ENCODE measurements around the gene GARIN5A. TPM values are rescaled to one million over a fixed set of nuclear protein-coding genes. Genes with fewer than 3 reads are reported as not detected.

The GARIN5A gene
- total and polyA plus RNA-seq, 9 of the 15 experiments (the other 6 are each of a cell fraction or from before 2014, with no cell fraction given) = 0.10 to 0.82 (median 0.23) TPM; not detected in 2

DNA sequence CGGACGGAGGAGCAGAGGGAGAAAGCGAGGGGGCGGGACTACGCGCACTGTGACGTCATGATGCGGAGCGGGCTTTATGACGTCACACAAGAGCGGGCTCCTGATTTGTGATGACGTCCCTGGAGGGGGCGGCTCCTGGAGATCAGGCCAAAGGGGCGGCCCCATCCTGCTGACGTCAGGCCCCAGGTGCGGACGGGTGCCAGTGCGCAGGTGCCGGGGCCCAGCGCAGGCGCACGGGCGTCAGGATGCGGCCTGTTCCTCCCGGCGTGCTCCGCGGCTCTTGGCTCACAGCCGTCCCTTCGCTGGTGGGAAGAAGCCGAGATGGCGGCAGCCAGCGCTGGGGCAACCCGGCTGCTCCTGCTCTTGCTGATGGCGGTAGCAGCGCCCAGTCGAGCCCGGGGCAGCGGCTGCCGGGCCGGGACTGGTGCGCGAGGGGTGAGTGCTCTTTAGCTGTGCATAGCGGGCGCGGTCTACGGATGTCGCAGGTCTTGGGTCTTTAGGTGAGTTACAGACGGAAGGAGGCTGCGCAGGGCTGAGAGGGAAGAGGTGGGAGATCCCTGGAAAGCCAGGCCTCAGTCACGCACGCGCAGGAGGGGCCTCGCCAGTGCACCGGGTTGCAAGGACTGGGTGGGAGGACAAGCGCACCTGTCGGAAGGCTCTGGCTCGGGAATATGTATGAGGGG lies at the start of gene GARIN5A, which contains the start of gene EMC10 (continued):
- TF ChIP-seq HOMEZ (CRISPR knock-in tag; IDR thresholded peaks at IDR 0.05) (no peak), MEF2D (tag; conservative IDR thresholded peaks at IDR 0.05; ENCODE audit: low read depth) (no peak), TAF9B (IDR thresholded peaks at IDR 0.05; ENCODE audit: partially characterized antibody) (peak; percentile 73), WHSC1 (IDR thresholded peaks at IDR 0.05; ENCODE audit: low read length) (no peak), ZNF263 (CRISPR knock-in tag; IDR thresholded peaks at IDR 0.05; ENCODE audit: borderline replicate concordance) (no peak; the same call in 1 of the 2 replicates), MTF1 (CRISPR knock-in tag; IDR thresholded peaks at IDR 0.05; ENCODE audit: borderline replicate concordance) (no peak), NBN (IDR thresholded peaks at IDR 0.05; ENCODE audit: low read depth) (peak; percentile 100), PTTG1 (tag; IDR thresholded peaks at IDR 0.05; ENCODE audit: low read depth) (no peak), ZNF316 (IDR thresholded peaks at IDR 0.05) (peak; percentile 54; the same call in 1 of the 2 replicates), ZNF639 (CRISPR knock-in tag; conservative IDR thresholded peaks at IDR 0.05 in 1 of 2, IDR thresholded peaks at IDR 0.05 in 1 of 2) (no peak), ZSCAN29 (IDR thresholded peaks at IDR 0.05) (no peak), ILK (tag; IDR thresholded peaks at IDR 0.05; ENCODE audit: borderline replicate concordance, low read depth) (no peak), CBX3 (IDR thresholded peaks at IDR 0.05; ENCODE audit: borderline replicate concordance in 1 of 2, low read length in 2 of 2) (no peak), ZNF384 (IDR thresholded peaks at IDR 0.05; ENCODE audit: low read depth, low read length) (no peak), CHD1 (IDR thresholded peaks at IDR 0.05; ENCODE audit: low read length) (no peak), GABPB1 (CRISPR knock-in tag; IDR thresholded peaks at IDR 0.05) (peak; percentile 77; the same call in 1 of the 2 replicates)
- TF ChIP-seq, protein P1, sequence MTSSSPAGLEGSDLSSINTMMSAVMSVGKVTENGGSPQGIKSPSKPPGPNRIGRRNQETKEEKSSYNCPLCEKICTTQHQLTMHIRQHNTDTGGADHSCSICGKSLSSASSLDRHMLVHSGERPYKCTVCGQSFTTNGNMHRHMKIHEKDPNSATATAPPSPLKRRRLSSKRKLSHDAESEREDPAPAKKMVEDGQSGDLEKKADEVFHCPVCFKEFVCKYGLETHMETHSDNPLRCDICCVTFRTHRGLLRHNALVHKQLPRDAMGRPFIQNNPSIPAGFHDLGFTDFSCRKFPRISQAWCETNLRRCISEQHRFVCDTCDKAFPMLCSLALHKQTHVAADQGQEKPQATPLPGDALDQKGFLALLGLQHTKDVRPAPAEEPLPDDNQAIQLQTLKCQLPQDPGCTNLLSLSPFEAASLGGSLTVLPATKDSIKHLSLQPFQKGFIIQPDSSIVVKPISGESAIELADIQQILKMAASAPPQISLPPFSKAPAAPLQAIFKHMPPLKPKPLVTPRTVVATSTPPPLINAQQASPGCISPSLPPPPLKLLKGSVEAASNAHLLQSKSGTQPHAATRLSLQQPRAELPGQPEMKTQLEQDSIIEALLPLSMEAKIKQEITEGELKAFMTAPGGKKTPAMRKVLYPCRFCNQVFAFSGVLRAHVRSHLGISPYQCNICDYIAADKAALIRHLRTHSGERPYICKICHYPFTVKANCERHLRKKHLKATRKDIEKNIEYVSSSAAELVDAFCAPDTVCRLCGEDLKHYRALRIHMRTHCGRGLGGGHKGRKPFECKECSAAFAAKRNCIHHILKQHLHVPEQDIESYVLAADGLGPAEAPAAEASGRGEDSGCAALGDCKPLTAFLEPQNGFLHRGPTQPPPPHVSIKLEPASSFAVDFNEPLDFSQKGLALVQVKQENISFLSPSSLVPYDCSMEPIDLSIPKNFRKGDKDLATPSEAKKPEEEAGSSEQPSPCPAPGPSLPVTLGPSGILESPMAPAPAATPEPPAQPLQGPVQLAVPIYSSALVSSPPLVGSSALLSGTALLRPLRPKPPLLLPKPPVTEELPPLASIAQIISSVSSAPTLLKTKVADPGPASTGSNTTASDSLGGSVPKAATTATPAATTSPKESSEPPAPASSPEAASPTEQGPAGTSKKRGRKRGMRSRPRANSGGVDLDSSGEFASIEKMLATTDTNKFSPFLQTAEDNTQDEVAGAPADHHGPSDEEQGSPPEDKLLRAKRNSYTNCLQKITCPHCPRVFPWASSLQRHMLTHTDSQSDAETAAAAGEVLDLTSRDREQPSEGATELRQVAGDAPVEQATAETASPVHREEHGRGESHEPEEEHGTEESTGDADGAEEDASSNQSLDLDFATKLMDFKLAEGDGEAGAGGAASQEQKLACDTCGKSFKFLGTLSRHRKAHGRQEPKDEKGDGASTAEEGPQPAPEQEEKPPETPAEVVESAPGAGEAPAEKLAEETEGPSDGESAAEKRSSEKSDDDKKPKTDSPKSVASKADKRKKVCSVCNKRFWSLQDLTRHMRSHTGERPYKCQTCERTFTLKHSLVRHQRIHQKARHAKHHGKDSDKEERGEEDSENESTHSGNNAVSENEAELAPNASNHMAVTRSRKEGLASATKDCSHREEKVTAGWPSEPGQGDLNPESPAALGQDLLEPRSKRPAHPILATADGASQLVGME (CRISPR knock-in tag; IDR thresholded peaks at IDR 0.05) = no peak
- TF ChIP-seq, protein P2, sequence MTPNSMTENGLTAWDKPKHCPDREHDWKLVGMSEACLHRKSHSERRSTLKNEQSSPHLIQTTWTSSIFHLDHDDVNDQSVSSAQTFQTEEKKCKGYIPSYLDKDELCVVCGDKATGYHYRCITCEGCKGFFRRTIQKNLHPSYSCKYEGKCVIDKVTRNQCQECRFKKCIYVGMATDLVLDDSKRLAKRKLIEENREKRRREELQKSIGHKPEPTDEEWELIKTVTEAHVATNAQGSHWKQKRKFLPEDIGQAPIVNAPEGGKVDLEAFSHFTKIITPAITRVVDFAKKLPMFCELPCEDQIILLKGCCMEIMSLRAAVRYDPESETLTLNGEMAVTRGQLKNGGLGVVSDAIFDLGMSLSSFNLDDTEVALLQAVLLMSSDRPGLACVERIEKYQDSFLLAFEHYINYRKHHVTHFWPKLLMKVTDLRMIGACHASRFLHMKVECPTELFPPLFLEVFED (CRISPR knock-in tag; conservative IDR thresholded peaks at IDR 0.05) = no peak
